ENCODE results near the gene HAP1. TPM values are rescaled to one million over a fixed set of nuclear protein-coding genes. Genes with fewer than 3 reads are reported as not detected.

The HAP1 gene
- total and polyA plus RNA-seq, 11 donors = 0.07 to 0.35 (median 0.10) TPM; not detected in 6

GRCh38 chr17:41769346-41769862 lies 35.0 kb upstream of the HAP1 start:
- no peak for DNase-seq
- no peaks in the 10 kb centered on the region for H3K9me3 ChIP-seq
- H3K27me3 ChIP-seq = no peaks in the 10 kb centered on the region
- intact Hi-C loops (cut with DNase I) = loop anchor here in 2 of 10 donors (5.0 kb wide), 1 partner anchor 33 kb away; no protein-coding TSS in a partner anchor
- H3K4me1 ChIP-seq = peaks cover 3 to 34% (median 24%) of the 10 kb centered on the region in 12 donors
- no peak overlapping the region for H3K27ac ChIP-seq
- no peak for ATAC-seq
- H3K4me3 ChIP-seq = no peak overlapping the region
- no peak for TF ChIP-seq POLR2A (IDR thresholded peaks at IDR 0.05)
- peaks cover 0 to 84% (median 77%) of the 10 kb centered on the region in 9 donors for H3K36me3 ChIP-seq
- WGBS, 4 donors = 71 to 85% (median 81%) methylated on average over 8 to 16 of the region's 16 CpGs

- H3K36me3 ChIP-seq = peaks cover 0 to 90% (median 83%) of the 10 kb centered on the region in 9 donors
- H3K27me3 ChIP-seq = no peaks in the 10 kb centered on the region
- peaks cover 3 to 28% (median 18%) of the 10 kb centered on the region in 12 donors for H3K4me1 ChIP-seq
- ATAC-seq (no peak), DNase-seq (no peak)
- 90 to 92% (median 91%) methylated on average over 20 to 23 of the region's 23 CpGs for WGBS, 4 donors
- no peaks in the 10 kb centered on the region for H3K9me3 ChIP-seq
- H3K4me3 ChIP-seq = no peak overlapping the region
- H3K27ac ChIP-seq = no peak overlapping the region
- no peak for TF ChIP-seq CTCF (IDR thresholded peaks at IDR 0.05)
- TF ChIP-seq POLR2A (IDR thresholded peaks at IDR 0.05) = no peak
- intact Hi-C loops (cut with DNase I) = loop anchor here in 2 of 10 donors (5.0 kb wide), 1 partner anchor 34 kb away; no protein-coding TSS in a partner anchor
Measured at GRCh38 chr17:41768682-41769288, 34.3 kb upstream of the HAP1 start.

GRCh38 chr17:41767324-41768042 lies 33.0 kb upstream of the HAP1 start:
- Histone ChIP-seq H3K27me3 (no peaks in the 10 kb centered on the region), H3K27ac (no peak overlapping the region), H3K4me3 (no peak overlapping the region), H3K36me3 (peaks cover 3 to 99% (median 96%) of the 10 kb centered on the region in 9 donors), H3K4me1 (peaks cover 0 to 15% (median 5%) of the 10 kb centered on the region in 12 donors), H3K9me3 (no peaks in the 10 kb centered on the region)
- no peak for DNase-seq
- WGBS, 4 donors = 89 to 93% (median 91%) methylated on average over 17 to 18 of the region's 18 CpGs
- intact Hi-C loops (cut with DNase I) = loop anchor here in 2 of 10 donors (5.0 kb wide), 1 partner anchor 35 kb away; no protein-coding TSS in a partner anchor
- no peak for TF ChIP-seq CTCF (IDR thresholded peaks at IDR 0.05)
- ATAC-seq = no peak

- DNase-seq = no peak
Measured at GRCh38 chr17:41766135-41766534, 31.7 kb upstream of the HAP1 start.

More at GRCh38 chr17:41766135-41766534, 31.7 kb upstream of the HAP1 start:
- Histone ChIP-seq H3K27ac (no peak overlapping the region), H3K36me3 (peaks cover 3 to 100% (median 98%) of the 10 kb centered on the region in 9 donors), H3K4me1 (peaks cover 0 to 9% (median 0%) of the 10 kb centered on the region in 12 donors), H3K27me3 (no peaks in the 10 kb centered on the region), H3K9me3 (no peaks in the 10 kb centered on the region), H3K4me3 (no peak overlapping the region)
- intact Hi-C loops (cut with DNase I) = loop anchor here in 2 of 10 donors (5.0 kb wide), 1 partner anchor 36 kb away; no protein-coding TSS in a partner anchor
- ATAC-seq = no peak
- TF ChIP-seq POLR2A (IDR thresholded peaks at IDR 0.05) (no peak), CTCF (IDR thresholded peaks at IDR 0.05) (no peak)

Data from heart left ventricle (tissue), 16 donors.